SK-N-SH treated with all-trans-retinoic acid at 6 μM for 48 hours (cell line): ENCODE measurements around the gene RNF2.
"Not testable (repeated sequence)": the region's sequence is repeated elsewhere in the genome, so short reads cannot be mapped to it uniquely, and the experiment has no call there.

Experiments
- ATAC-seq: fragments of 200-7000 bp; cut with Tn5 transposase; 3 replicates; pipeline ENCODE4 v1.9.1; 2020; ENCODE audit warnings: mild to moderate bottlenecking, moderate library complexity
- ARNTL ChIP-seq: fragments of 450-650 bp; formaldehyde crosslinking; IDR thresholded peaks from 2 replicates; pipeline ENCODE4 v1.5.0; 2020; ENCODE audit warnings: low read depth, mild to moderate bottlenecking, moderate library complexity, borderline replicate concordance
- BACH2 ChIP-seq: fragments of 250-450 bp; sonication (Bioruptor Pico); IDR thresholded peaks from 2 replicates; pipeline ENCODE4 v1.9.0; 2021; ENCODE audit warnings: mild to moderate bottlenecking, borderline replicate concordance
- CSDC2 ChIP-seq: fragments of 250-450 bp; sonication (Bioruptor Pico); IDR thresholded peaks from 2 replicates; pipeline ENCODE4 v1.5.0; 2020; ENCODE audit warnings: mild to moderate bottlenecking, moderate library complexity
- CSRNP3 ChIP-seq: fragments of 250-450 bp; sonication (Bioruptor Pico); IDR thresholded peaks from 2 replicates; pipeline ENCODE4 v1.5.1; 2021; ENCODE audit warnings: mild to moderate bottlenecking, moderate library complexity
- ESRRG ChIP-seq: fragments of 250-450 bp; sonication (Bioruptor Pico); IDR thresholded peaks from 2 replicates; pipeline ENCODE4 v1.6.1; 2021; ENCODE audit warnings: mild to moderate bottlenecking
- GLIS3 ChIP-seq: fragments of 250-450 bp; sonication (Bioruptor Pico); IDR thresholded peaks from 2 replicates; pipeline ENCODE4 v1.5.0; 2020; ENCODE audit warnings: mild to moderate bottlenecking, moderate library complexity
- ISL1 ChIP-seq: fragments of 250-450 bp; sonication (Bioruptor Pico); IDR thresholded peaks from 2 replicates; pipeline ENCODE4 v2.1.2; 2022; ENCODE audit warnings: mild to moderate bottlenecking, moderate library complexity
- OSR1 ChIP-seq: fragments of 250-450 bp; sonication (Bioruptor Pico); IDR thresholded peaks from 2 replicates; pipeline ENCODE4 v1.8.0; 2022; ENCODE audit warnings: moderate library complexity, mild to moderate bottlenecking, inconsistent platforms
- PATZ1 ChIP-seq: fragments of 250-450 bp; sonication (Bioruptor Pico); IDR thresholded peaks from 2 replicates; pipeline ENCODE4 v1.8.0; 2020; ENCODE audit warnings: mild to moderate bottlenecking, moderate library complexity, borderline replicate concordance
- POU6F1 ChIP-seq: fragments of 250-450 bp; sonication (Bioruptor Pico); IDR thresholded peaks from 2 replicates; pipeline ENCODE4 v1.8.0; 2021; ENCODE audit warnings: low read depth, mild to moderate bottlenecking, moderate library complexity, borderline replicate concordance
- RARB ChIP-seq: fragments of 250-450 bp; sonication (Bioruptor Pico); IDR thresholded peaks from 2 replicates; pipeline ENCODE4 v1.8.0; 2021; ENCODE audit warnings: mild to moderate bottlenecking, moderate library complexity
- SNAI2 ChIP-seq: fragments of 250-450 bp; sonication (Bioruptor Pico); IDR thresholded peaks from 2 replicates; pipeline ENCODE4 v1.5.0; 2020; ENCODE audit warnings: mild to moderate bottlenecking, moderate library complexity
- TCF4 ChIP-seq: fragments of 250-450 bp; sonication (Bioruptor Pico); IDR thresholded peaks from 2 replicates; pipeline ENCODE4 v1.8.0; 2021; ENCODE audit warnings: mild to moderate bottlenecking, moderate library complexity, borderline replicate concordance
- TOX ChIP-seq: fragments of 250-450 bp; sonication (Bioruptor Pico); IDR thresholded peaks from 2 replicates; pipeline ENCODE4 v1.8.0; 2021; ENCODE audit warnings: mild to moderate bottlenecking, moderate library complexity, borderline replicate concordance
- ZC3H10 ChIP-seq: fragments of 250-450 bp; sonication (Bioruptor Pico); IDR thresholded peaks from 2 replicates; pipeline ENCODE4 v1.5.1; 2021; ENCODE audit warnings: mild to moderate bottlenecking, moderate library complexity
- ZFP3 ChIP-seq: fragments of 250-450 bp; sonication (Bioruptor Pico); IDR thresholded peaks from 2 replicates; pipeline ENCODE4 v1.5.0; 2020; ENCODE audit warnings: mild to moderate bottlenecking, moderate library complexity
- ZFP30 ChIP-seq: fragments of 450-650 bp; formaldehyde crosslinking; IDR thresholded peaks from 2 replicates; pipeline ENCODE4 v1.5.0; 2022; ENCODE audit warnings: mild to moderate bottlenecking, moderate library complexity
- ZNF565 ChIP-seq: fragments of 450-650 bp; formaldehyde crosslinking; conservative IDR thresholded peaks from 2 replicates; pipeline ENCODE4 v1.5.0; 2020; ENCODE audit warnings: low read depth, mild to moderate bottlenecking, moderate library complexity
- ZNF70 ChIP-seq: fragments of 450-650 bp; formaldehyde crosslinking; IDR thresholded peaks from 2 replicates; pipeline ENCODE4 v1.5.0; 2020; ENCODE audit warnings: mild to moderate bottlenecking, moderate library complexity
- ZNF8 ChIP-seq: fragments of 450-650 bp; formaldehyde crosslinking; IDR thresholded peaks from 2 replicates; pipeline ENCODE4 v1.5.0; 2020; ENCODE audit warnings: mild to moderate bottlenecking, moderate library complexity
- TF ChIP-seq, protein P1 (sequence below): fragments of 250-450 bp; sonication (Bioruptor Pico); IDR thresholded peaks from 2 replicates; pipeline ENCODE4 v1.5.0; 2020; ENCODE audit warnings: mild to moderate bottlenecking, moderate library complexity

Gene RNF2

GRCh38 chr1:185063719-185064118, 18.4 kb downstream of the RNF2 start:
- TF ChIP-seq ZFP30 (CRISPR knock-in tag) (no peak), ZC3H10 (CRISPR knock-in tag) (no peak), ZNF8 (CRISPR knock-in tag) (no peak), SNAI2 (CRISPR knock-in tag) (no peak), PATZ1 (no peak), ESRRG (no peak), RARB (no peak), POU6F1 (no peak), TOX (no peak), ISL1 (CRISPR knock-in tag) (no peak), ARNTL (no peak), OSR1 (CRISPR knock-in tag) (no peak)
- TF ChIP-seq, protein P1, sequence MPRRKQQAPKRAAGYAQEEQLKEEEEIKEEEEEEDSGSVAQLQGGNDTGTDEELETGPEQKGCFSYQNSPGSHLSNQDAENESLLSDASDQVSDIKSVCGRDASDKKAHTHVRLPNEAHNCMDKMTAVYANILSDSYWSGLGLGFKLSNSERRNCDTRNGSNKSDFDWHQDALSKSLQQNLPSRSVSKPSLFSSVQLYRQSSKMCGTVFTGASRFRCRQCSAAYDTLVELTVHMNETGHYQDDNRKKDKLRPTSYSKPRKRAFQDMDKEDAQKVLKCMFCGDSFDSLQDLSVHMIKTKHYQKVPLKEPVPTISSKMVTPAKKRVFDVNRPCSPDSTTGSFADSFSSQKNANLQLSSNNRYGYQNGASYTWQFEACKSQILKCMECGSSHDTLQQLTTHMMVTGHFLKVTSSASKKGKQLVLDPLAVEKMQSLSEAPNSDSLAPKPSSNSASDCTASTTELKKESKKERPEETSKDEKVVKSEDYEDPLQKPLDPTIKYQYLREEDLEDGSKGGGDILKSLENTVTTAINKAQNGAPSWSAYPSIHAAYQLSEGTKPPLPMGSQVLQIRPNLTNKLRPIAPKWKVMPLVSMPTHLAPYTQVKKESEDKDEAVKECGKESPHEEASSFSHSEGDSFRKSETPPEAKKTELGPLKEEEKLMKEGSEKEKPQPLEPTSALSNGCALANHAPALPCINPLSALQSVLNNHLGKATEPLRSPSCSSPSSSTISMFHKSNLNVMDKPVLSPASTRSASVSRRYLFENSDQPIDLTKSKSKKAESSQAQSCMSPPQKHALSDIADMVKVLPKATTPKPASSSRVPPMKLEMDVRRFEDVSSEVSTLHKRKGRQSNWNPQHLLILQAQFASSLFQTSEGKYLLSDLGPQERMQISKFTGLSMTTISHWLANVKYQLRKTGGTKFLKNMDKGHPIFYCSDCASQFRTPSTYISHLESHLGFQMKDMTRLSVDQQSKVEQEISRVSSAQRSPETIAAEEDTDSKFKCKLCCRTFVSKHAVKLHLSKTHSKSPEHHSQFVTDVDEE (CRISPR knock-in tag), result no peak
- no peak for ATAC-seq

DNA sequence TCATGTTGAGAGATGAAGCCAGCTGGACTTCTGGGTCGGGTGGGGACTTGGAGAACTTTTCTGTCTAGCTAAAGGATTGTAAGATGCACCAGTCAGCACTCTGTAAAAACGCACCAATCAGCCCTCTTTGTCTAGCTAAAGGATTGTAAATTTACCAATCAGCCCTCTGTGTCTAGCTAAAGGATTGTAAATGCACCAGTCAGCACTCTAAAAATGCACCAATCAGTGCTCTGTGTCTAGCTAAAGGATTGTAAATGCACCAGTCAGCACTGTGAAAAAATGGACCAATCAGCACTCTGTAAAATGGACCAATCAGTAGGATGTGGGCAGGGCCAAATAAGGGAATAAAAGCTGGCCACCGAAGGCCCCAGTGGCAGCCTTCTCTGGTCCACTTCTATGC, 19.6 kb downstream of the RNF2 start:
- not testable (repeated sequence) for ATAC-seq

GRCh38 chr1:185066181-185066580, 20.8 kb downstream of the RNF2 start:
- no peak for ATAC-seq
- no peak for TF ChIP-seq ZNF565 (CRISPR knock-in tag)
- TF ChIP-seq RARB, result no peak
- no peak for TF ChIP-seq CSDC2 (CRISPR knock-in tag)
- TF ChIP-seq ZNF70 (CRISPR knock-in tag), result no peak
- no peak for TF ChIP-seq CSRNP3 (CRISPR knock-in tag)
- TF ChIP-seq ZFP30 (CRISPR knock-in tag), result no peak
- no peak for TF ChIP-seq TCF4 (CRISPR knock-in tag)
- TF ChIP-seq, protein P1 (CRISPR knock-in tag), result no peak
- TF ChIP-seq GLIS3 (CRISPR knock-in tag), result no peak
- TF ChIP-seq BACH2 (CRISPR knock-in tag), result no peak
- no peak for TF ChIP-seq OSR1 (CRISPR knock-in tag)
- TF ChIP-seq POU6F1, result no peak
- no peak for TF ChIP-seq ZFP3
- TF ChIP-seq, all 23 proteins: peak for 0
